IMR-90 (cell line): Measurements from ENCODE around the gene DYRK1A. TPM values are rescaled to one million over a fixed set of nuclear protein-coding genes. Genes with fewer than 3 reads are reported as not detected.

Source experiments
- ATAC-seq: fragments of 200-7000 bp; cut with Tn5 transposase; 2 replicates; pipeline ENCODE4 v1.9.1; 2020; ENCODE audit warnings: low read depth, mild to moderate bottlenecking, moderate library complexity
- BruUV-seq: library from RNA; stranded (reverse); fragments of 400-500 nt; replicated peaks from 2 replicates; lab custom pipeline; 2021; lab: Mats Ljungman, UMichigan
- CTCF ChIA-PET: fragments of 300-600 bp; formaldehyde crosslinking; extraction: SDS; loops from one replicate; lab custom pipeline; 2021; ENCODE audit warnings: antibody characterized with exemption; lab: Yijun Ruan, JAX
- POLR2A ChIA-PET: fragments of 300-600 bp; sonication (Branson Sonifier 250); formaldehyde crosslinking; loops from one replicate; lab custom pipeline; 2022; ENCODE audit warnings: antibody characterized with exemption; ENCODE audit not compliant: unreplicated experiment; lab: Charles Lee
- DNase-seq: peaks from one replicate; pipeline ENCODE4 v3.0.0; 2013
- H2AFZ ChIP-seq: replicated peaks from 2 replicates; pipeline ENCODE3; 2013; ENCODE audit warnings: low read length, mild to moderate bottlenecking; ENCODE audit not compliant: poor library complexity
- H2AK5ac ChIP-seq: 2 replicates; pipeline ENCODE4 v1.6.1; 2013; ENCODE audit warnings: low read depth, low read length, inconsistent platforms
- H2AK9ac ChIP-seq: replicated peaks from 2 replicates; pipeline ENCODE3; 2013; ENCODE audit warnings: mild to moderate bottlenecking, low read depth, low read length, moderate library complexity; ENCODE audit not compliant: poor library complexity
- H2BK120ac ChIP-seq: 2 replicates; pipeline ENCODE4 v1.6.1; 2013; ENCODE audit warnings: low read depth, low read length, inconsistent platforms
- H2BK15ac ChIP-seq: 3 replicates; pipeline ENCODE4 v1.6.1; 2013; ENCODE audit warnings: low read depth, low read length, inconsistent platforms
- H2BK20ac ChIP-seq: 2 replicates; pipeline ENCODE4 v1.6.1; 2013; ENCODE audit warnings: low read depth, mild to moderate bottlenecking, inconsistent platforms, low read length, moderate library complexity
- H2BK5ac ChIP-seq: 2 replicates; pipeline ENCODE4 v1.6.1; 2013; ENCODE audit warnings: mild to moderate bottlenecking, low read depth, low read length, inconsistent platforms; ENCODE audit not compliant: poor library complexity, severe bottlenecking
- H3K14ac ChIP-seq: replicated peaks from 2 replicates; pipeline ENCODE4 v1.6.1; 2013; ENCODE audit warnings: low read depth, low read length, inconsistent platforms
- H3K18ac ChIP-seq: 2 replicates; pipeline ENCODE4 v1.6.1; 2013; ENCODE audit warnings: low read depth, low read length, control low read depth
- H3K23ac ChIP-seq: 2 replicates; pipeline ENCODE4 v1.6.1; 2013; ENCODE audit warnings: low read depth, low read length, inconsistent platforms
- H3K27ac ChIP-seq: 2 replicates; pipeline ENCODE4 v1.5.1; 2013; ENCODE audit warnings: mild to moderate bottlenecking, control low read depth, low read length; ENCODE audit not compliant: insufficient read depth
- H3K27me3 ChIP-seq: 2 replicates; pipeline ENCODE4 v1.6.1; 2013; ENCODE audit warnings: low read length; ENCODE audit not compliant: control insufficient read depth, insufficient read depth
- H3K36me3 ChIP-seq: 2 replicates; pipeline ENCODE4 v1.6.1; 2013; ENCODE audit warnings: low read length, mixed read lengths; ENCODE audit not compliant: control insufficient read depth, insufficient read depth
- H3K4ac ChIP-seq: 2 replicates; pipeline ENCODE4 v1.6.1; 2013; ENCODE audit warnings: low read depth, low read length, inconsistent platforms
- H3K4me1 ChIP-seq: 2 replicates; pipeline ENCODE4 v1.6.1; 2013; ENCODE audit warnings: low read length, mixed read lengths; ENCODE audit not compliant: control insufficient read depth, insufficient read depth
- H3K4me2 ChIP-seq: 2 replicates; pipeline ENCODE4 v1.6.1; 2013; ENCODE audit warnings: low read depth, mild to moderate bottlenecking, control low read depth, low read length, moderate library complexity
- H3K4me3 ChIP-seq: 2 replicates; pipeline ENCODE4 v1.5.1; 2013; ENCODE audit warnings: low read depth, mild to moderate bottlenecking, control low read depth, low read length, moderate library complexity; ENCODE audit not compliant: insufficient read depth
- H3K56ac ChIP-seq: 2 replicates; pipeline ENCODE4 v1.6.1; 2013; ENCODE audit warnings: low read length, inconsistent platforms; ENCODE audit not compliant: insufficient read depth; ENCODE audit errors: extremely low read depth
- H3K79me1 ChIP-seq, 2 experiments: 2 replicates each; pipeline ENCODE4 v1.6.1; 2013; ENCODE audit warnings: low read length in 2 of 2, inconsistent platforms in 1 of 2, low read depth in 1 of 2
- H3K9ac ChIP-seq: 2 replicates; pipeline ENCODE4 v1.6.1; 2013; ENCODE audit warnings: low read depth, low read length, control low read depth
- H3K9me1 ChIP-seq: 2 replicates; pipeline ENCODE4 v1.6.1; 2013; ENCODE audit warnings: low read length, inconsistent platforms; ENCODE audit not compliant: insufficient read depth
- H3K9me3 ChIP-seq: 2 replicates; pipeline ENCODE4 v1.6.1; 2013; ENCODE audit warnings: low read length; ENCODE audit not compliant: control insufficient read depth, insufficient read depth
- H4K20me1 ChIP-seq: 2 replicates; pipeline ENCODE4 v1.6.1; 2013; ENCODE audit warnings: low read length, inconsistent platforms; ENCODE audit not compliant: insufficient read depth
- H4K5ac ChIP-seq: 2 replicates; pipeline ENCODE4 v1.6.1; 2013; ENCODE audit warnings: mild to moderate bottlenecking, low read depth, low read length, control low read depth
- H4K8ac ChIP-seq, 2 experiments: 2 replicates each; pipeline ENCODE4 v1.6.1; 2013; ENCODE audit warnings: low read depth in 2 of 2, low read length in 2 of 2, control low read depth in 1 of 2, inconsistent platforms in 1 of 2
- H4K91ac ChIP-seq: 2 replicates; pipeline ENCODE4 v1.6.1; 2013; ENCODE audit warnings: low read depth, low read length, inconsistent platforms; ENCODE audit not compliant: insufficient read depth
- CTCF ChIP-seq: conservative IDR thresholded peaks from 2 replicates; pipeline ENCODE4 v1.5.1; 2012; ENCODE audit warnings: mild to moderate bottlenecking, low read depth, low read length, improper control_type of control experiment
- NFE2L2 ChIP-seq: fragments of 150-350 bp; IDR thresholded peaks from 2 replicates; pipeline ENCODE4 v1.6.1; 2016; ENCODE audit warnings: low read depth, mild to moderate bottlenecking, low read length
- RAD21 ChIP-seq: IDR thresholded peaks from 2 replicates; pipeline ENCODE4 v1.6.1; 2012; ENCODE audit warnings: low read length, improper control_type of control experiment
- RCOR1 ChIP-seq: IDR thresholded peaks from 2 replicates; pipeline ENCODE4 v1.6.1; 2012; ENCODE audit warnings: mild to moderate bottlenecking, low read length, improper control_type of control experiment; ENCODE audit not compliant: insufficient replicate concordance
- SMC3 ChIP-seq: fragments of 150-350 bp; IDR thresholded peaks from 2 replicates; pipeline ENCODE4 v1.6.1; 2016; ENCODE audit warnings: low read depth, mild to moderate bottlenecking, antibody characterized with exemption, low read length, moderate library complexity
- USF2 ChIP-seq: fragments of 150-350 bp; IDR thresholded peaks from 2 replicates; pipeline ENCODE4 v1.6.1; 2017; ENCODE audit warnings: mild to moderate bottlenecking, antibody characterized with exemption, low read length, low read depth
- WGBS, 2 experiments: methylation state at CpG; one replicate each; pipeline versions ENCODE4 v1.1.5 to v1.1.7; 2013; ENCODE audit warnings: missing lambda C conversion rate in 2 of 2; ENCODE audit not compliant: insufficient read length in 1 of 2; ENCODE audit errors: extremely low coverage in 2 of 2; 5-methylcytosine and 5-hydroxymethylcytosine counted together
- dilution Hi-C: fragments of 300-500 bp; cut with HindIII; formaldehyde crosslinking; loops from one replicate; pipeline ENCODE4 v1.14.3; 2018; ENCODE audit warnings: low sequenced_read_pairs; ENCODE audit not compliant: unreplicated experiment
- in situ Hi-C: fragments of 300-500 bp; cut with MboI; formaldehyde crosslinking; loops from 3 replicates; pipeline ENCODE4 v1.14.3; 2019; ENCODE audit warnings: low sequenced_read_pairs, inconsistent platforms, mixed read lengths
- intact Hi-C: fragments of 100-400 bp; cut with micrococcal nuclease; formaldehyde crosslinking; loops from 2 replicates; pipeline ENCODE4 v1.10.0; 2022
- polyA plus RNA-seq, 3 experiments: library from polyadenylated mRNA; depleted of rRNA; stranded (reverse); fragments of >200 nt; gene quantifications; 2 replicates each; pipeline ENCODE4 v1.2.3, GENCODE V29; 2012; ENCODE audit warnings: low replicate concordance in 1 of 3
- total RNA-seq: library from RNA; depleted of rRNA; stranded (reverse); fragments of >200 nt; gene quantifications from 2 replicates; pipeline ENCODE4 v1.2.3, GENCODE V29; 2012
- TF ChIP-seq, protein P1 (sequence below): fragments of 150-350 bp; IDR thresholded peaks from 2 replicates; pipeline ENCODE4 v1.6.1; 2016; ENCODE audit warnings: low read depth, mild to moderate bottlenecking, low read length, moderate library complexity, borderline replicate concordance

Gene DYRK1A
- total and polyA plus RNA-seq, 2 of the 4 experiments (the other 2 are of a cell fraction): 18.6 to 50.5 TPM

GRCh38 chr21:37548521-37548981 is 182.0 kb downstream of the DYRK1A start:
- Histone ChIP-seq H3K9me3 (no peaks in the 10 kb centered on the region), H3K4me3 (no peak overlapping the region), H3K79me1 (no peaks in the 10 kb centered on the region), H3K9me1 (no peaks in the 10 kb centered on the region), H2AFZ (no peak overlapping the region), H3K23ac (no peak overlapping the region), H2BK20ac (no peak overlapping the region), H3K36me3 (no peaks in the 10 kb centered on the region), H2AK9ac (no peak overlapping the region), H3K4me1 (peaks cover 5% of the 10 kb centered on the region; the same call in 1 of the 2 replicates), H3K56ac (no peak overlapping the region), H3K4ac (no peak overlapping the region), H3K4me2 (no peak overlapping the region), H3K27me3 (0 out of 2 replicates have a peak, but pooled peaks cover 2% of the 10 kb centered on the region), H3K27ac (no peak overlapping the region), H2BK15ac (no peak overlapping the region), H2BK120ac (no peak overlapping the region), H4K5ac (no peak overlapping the region), H4K91ac (no peak overlapping the region), H3K9ac (no peak overlapping the region), H2BK5ac (no peak overlapping the region), H4K8ac (no peak overlapping the region), H4K20me1 (no peaks in the 10 kb centered on the region), H3K18ac (no peak overlapping the region), H2AK5ac (no peak overlapping the region), H3K14ac (no peak overlapping the region)
- ChIA-PET CTCF (no interaction called here), POLR2A (no interaction called here)
- in situ Hi-C loops (no loop called here), dilution Hi-C loops (no loop called here), intact Hi-C loops (no loop called here)
- DNase-seq (no peak), ATAC-seq (no peak)
- no TSS peak for BruUV-seq
- WGBS, 2 experiments: no CpG with 5 or more reads among the region's 2 CpGs
- TF ChIP-seq SMC3 (no peak), RCOR1 (no peak), USF2 (no peak), RAD21 (no peak), NFE2L2 (no peak), CTCF (no peak)
- TF ChIP-seq, protein P1, sequence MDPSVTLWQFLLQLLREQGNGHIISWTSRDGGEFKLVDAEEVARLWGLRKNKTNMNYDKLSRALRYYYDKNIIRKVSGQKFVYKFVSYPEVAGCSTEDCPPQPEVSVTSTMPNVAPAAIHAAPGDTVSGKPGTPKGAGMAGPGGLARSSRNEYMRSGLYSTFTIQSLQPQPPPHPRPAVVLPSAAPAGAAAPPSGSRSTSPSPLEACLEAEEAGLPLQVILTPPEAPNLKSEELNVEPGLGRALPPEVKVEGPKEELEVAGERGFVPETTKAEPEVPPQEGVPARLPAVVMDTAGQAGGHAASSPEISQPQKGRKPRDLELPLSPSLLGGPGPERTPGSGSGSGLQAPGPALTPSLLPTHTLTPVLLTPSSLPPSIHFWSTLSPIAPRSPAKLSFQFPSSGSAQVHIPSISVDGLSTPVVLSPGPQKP: no peak
